ENCODE data around the gene IKZF3.
"Not testable (repeated sequence)": the region's sequence is repeated elsewhere in the genome, so short reads cannot be mapped to it uniquely, and the experiment has no call there.

Gene IKZF3

GRCh38 chr17:39863918-39864746 lies at the start of gene IKZF3:
Gene IKZF3, minus strand, starts transcription at chr17:39864312. Its CDS starts 186 bp downstream, at chr17:39864126.
- no peak for DNase-seq (ENCODE audit: low read depth)

- DNase-seq (ENCODE audit: low read depth), result no peak
Measured at GRCh38 chr17:39908789-39909352, 44.8 kb upstream of the IKZF3 start.

GRCh38 chr17:39904990-39905288 lies 40.8 kb upstream of the IKZF3 start:
- no peak for DNase-seq (ENCODE audit: low read depth)

- no peak for DNase-seq (ENCODE audit: low read depth)
Measured at GRCh38 chr17:39903158-39903884, 39.2 kb upstream of the IKZF3 start.

- not testable (repeated sequence) for DNase-seq (ENCODE audit: low read depth)
Measured at GRCh38 chr17:39902027-39902426, 37.9 kb upstream of the IKZF3 start.

GRCh38 chr17:39899215-39899614 lies 35.1 kb upstream of the IKZF3 start:
- DNase-seq (ENCODE audit: low read depth), result no peak

GRCh38 chr17:39898088-39898487 lies 34.0 kb upstream of the IKZF3 start:
- DNase-seq (ENCODE audit: low read depth), result no peak

- DNase-seq (ENCODE audit: low read depth), result no peak
Measured at GRCh38 chr17:39894681-39895376, 30.7 kb upstream of the IKZF3 start.

- no peak for DNase-seq (ENCODE audit: low read depth)
Measured at GRCh38 chr17:39889200-39889599, 25.1 kb upstream of the IKZF3 start.

GRCh38 chr17:39887078-39887477 lies 23.0 kb upstream of the IKZF3 start:
- DNase-seq (ENCODE audit: low read depth), result no peak

- not testable (repeated sequence) for DNase-seq (ENCODE audit: low read depth)
Measured at GRCh38 chr17:39886102-39886501, 22.0 kb upstream of the IKZF3 start.

- DNase-seq (ENCODE audit: low read depth), result no peak
Measured at GRCh38 chr17:39872751-39873150, 8.6 kb upstream of the IKZF3 start.

- no peak for DNase-seq (ENCODE audit: low read depth)
Measured at GRCh38 chr17:39871801-39872200, 7.7 kb upstream of the IKZF3 start.

GRCh38 chr17:39870776-39871175 lies 6.7 kb upstream of the IKZF3 start:
- no peak for DNase-seq (ENCODE audit: low read depth)

- no peak for DNase-seq (ENCODE audit: low read depth)
Measured at GRCh38 chr17:39868554-39868942, 4.4 kb upstream of the IKZF3 start.

GRCh38 chr17:39867880-39868553 lies 3.9 kb upstream of the IKZF3 start, which contains the start of gene ZPBP2:
Gene ZPBP2, plus strand, starts transcription at chr17:39868202. Its CDS starts 153 bp downstream, at chr17:39868355.
- DNase-seq (ENCODE audit: low read depth), result no peak

GRCh38 chr17:39867084-39867879 lies 3.2 kb upstream of the IKZF3 start:
- no peak for DNase-seq (ENCODE audit: low read depth)

GRCh38 chr17:39866013-39866730 lies 2.1 kb upstream of the IKZF3 start:
- DNase-seq (ENCODE audit: low read depth), result no peak

- DNase-seq (ENCODE audit: low read depth), result no peak
Measured at GRCh38 chr17:39863244-39863917, 731 bp downstream of the IKZF3 start.

GRCh38 chr17:39861235-39861634 lies 2.9 kb downstream of the IKZF3 start:
- DNase-seq (ENCODE audit: low read depth), result no peak
